B cell (primary cell): Measurements from ENCODE around the gene ATP8A1.

Source experiments
- CTCF ChIP-seq: fragments of 200-600 bp; IDR thresholded peaks from one replicate; pipeline ENCODE4 v1.8.0; 2022; ENCODE audit warnings: antibody characterized with exemption, mild to moderate bottlenecking
- EZH2 ChIP-seq: IDR thresholded peaks from 2 replicates; pipeline ENCODE4 v1.6.1; 2012; ENCODE audit warnings: borderline replicate concordance, low read depth, mild to moderate bottlenecking, moderate library complexity, low read length; ENCODE audit not compliant: insufficient read depth, poor library complexity, severe bottlenecking

- TF ChIP-seq CTCF (no peak), EZH2 (no peak)
These were observed 14.7 kb downstream of the ATP8A1 start for GRCh38 chr4:42642101-42642797.
